Astrocyte of the spinal cord (primary cell): ENCODE results near the gene NUP54.

ENCODE experiments used
- DNase-seq: peaks from one replicate; pipeline ENCODE4 v3.0.0; 2011; ENCODE audit warnings: low read depth, low spot score
- H3K4me3 ChIP-seq: 2 replicates; pipeline ENCODE4 v1.5.1; 2011; ENCODE audit warnings: low read depth, mild to moderate bottlenecking, low read length, moderate library complexity
- CTCF ChIP-seq: IDR thresholded peaks from 2 replicates; pipeline ENCODE4 v1.5.1; 2012; ENCODE audit warnings: low read depth, mild to moderate bottlenecking, low read length, inconsistent platforms
- in situ Hi-C: cut with HindIII; loops from 2 replicates; pipeline ENCODE4 v1.10.0; 2017; ENCODE audit warnings: low sequenced_read_pairs

The NUP54 gene

GRCh38 chr4:76148142-76148865 is at the start of gene NUP54:
Gene NUP54 (minus strand): TSS chr4:76148397. CDS start chr4:76148374, 23 bp downstream.
- H3K4me3 ChIP-seq, result peak within 1 kb of the TSS; percentile 87
- DNase-seq, result peak; percentile 97
- in situ Hi-C loops, result no loop called here
- no peak for TF ChIP-seq CTCF

- peak; percentile 33 for DNase-seq
- TF ChIP-seq CTCF, result no peak
- in situ Hi-C loops, result no loop called here
- no peak overlapping the region for H3K4me3 ChIP-seq
These were observed 49.0 kb upstream of the NUP54 start for GRCh38 chr4:76197031-76197743.

- DNase-seq, result no peak
- no peak overlapping the region for H3K4me3 ChIP-seq
- TF ChIP-seq CTCF, result no peak
- in situ Hi-C loops, result no loop called here
These were observed 48.2 kb upstream of the NUP54 start for GRCh38 chr4:76196376-76196775.

GRCh38 chr4:76195326-76195725 is 47.1 kb upstream of the NUP54 start:
- peak; percentile 53 for DNase-seq
- in situ Hi-C loops, result no loop called here
- no peak for TF ChIP-seq CTCF
- no peak overlapping the region for H3K4me3 ChIP-seq

GRCh38 chr4:76194325-76194724 is 46.1 kb upstream of the NUP54 start:
- DNase-seq, result peak; percentile 68
- in situ Hi-C loops, result no loop called here
- no peak overlapping the region for H3K4me3 ChIP-seq
- TF ChIP-seq CTCF, result no peak

- TF ChIP-seq CTCF, result no peak
- no peak overlapping the region for H3K4me3 ChIP-seq
- in situ Hi-C loops, result no loop called here
- no peak for DNase-seq
These were observed 44.0 kb upstream of the NUP54 start for GRCh38 chr4:76192236-76192635.
